ENCODE results near the gene SEMA4A.

- TF ChIP-seq CTCF (IDR thresholded peaks at IDR 0.05; ENCODE audit: low read depth, low read length, poor library complexity, severe bottlenecking) (no peak), EZH2phosphoT487 (IDR thresholded peaks at IDR 0.05; ENCODE audit: borderline replicate concordance, low read length) (no peak)
Observed at GRCh38 chr1:156122086-156122485, 31.3 kb upstream of the SEMA4A start.

Measured in DOHH2 (cell line).